GM18505 (cell line): ENCODE data around the gene RNASE2.

Experiments used
- ATAC-seq: cut with Tn5 transposase; IDR thresholded peaks from one replicate; pipeline ENCODE4 v1.9.1; 2021; ENCODE audit not compliant: unreplicated experiment
- POLR2A ChIP-seq: IDR thresholded peaks from 4 replicates; pipeline ENCODE4 v1.6.1; 2011; ENCODE audit warnings: borderline replicate concordance; ENCODE audit not compliant: insufficient read depth, insufficient read length; ENCODE audit errors: extremely low read depth

Gene RNASE2

DNA sequence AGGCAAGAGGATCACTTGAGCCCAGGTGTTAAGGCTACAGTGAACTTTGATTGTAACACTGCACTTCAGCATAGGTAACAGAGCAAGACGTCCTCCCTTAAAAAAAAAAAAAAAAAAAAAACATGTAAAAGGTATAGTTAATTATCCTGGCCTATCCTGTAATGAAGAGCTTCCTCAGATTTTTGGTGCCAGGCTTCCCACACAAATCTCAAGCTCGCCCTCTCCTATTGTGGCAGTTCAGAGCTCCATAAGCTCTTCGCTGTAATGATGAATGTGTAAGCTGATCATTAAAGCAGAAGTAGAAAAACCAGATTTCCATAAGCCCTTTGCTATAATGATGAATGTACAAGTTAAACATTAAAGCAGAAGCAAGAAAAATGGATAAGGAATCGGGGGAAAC is 41.8 kb downstream of the RNASE2 start:
- ATAC-seq, result no peak

DNA sequence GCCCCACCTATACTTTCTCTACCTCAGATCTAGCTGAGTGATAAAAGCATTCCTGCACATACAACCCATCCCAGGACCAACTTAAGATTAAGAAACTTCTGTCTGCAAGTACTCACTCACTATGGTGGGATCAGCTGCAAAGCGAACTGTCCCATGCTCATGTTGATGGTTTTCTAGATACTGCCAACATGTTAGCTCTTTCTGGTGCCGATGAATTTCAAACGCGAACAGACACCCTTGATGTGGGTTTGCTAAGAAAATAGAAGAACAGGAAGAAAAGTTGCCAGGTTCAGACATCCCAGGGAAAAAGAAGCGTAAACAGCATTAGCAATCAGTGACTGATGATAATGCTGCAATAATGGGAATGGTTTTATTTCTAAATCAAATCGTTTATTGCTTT is 42.3 kb downstream of the RNASE2 start:
- no peak for ATAC-seq
- TF ChIP-seq POLR2A, result no peak

More for the DNA sequence above, 41.8 kb downstream of the RNASE2 start:
- no peak for TF ChIP-seq POLR2A

DNA sequence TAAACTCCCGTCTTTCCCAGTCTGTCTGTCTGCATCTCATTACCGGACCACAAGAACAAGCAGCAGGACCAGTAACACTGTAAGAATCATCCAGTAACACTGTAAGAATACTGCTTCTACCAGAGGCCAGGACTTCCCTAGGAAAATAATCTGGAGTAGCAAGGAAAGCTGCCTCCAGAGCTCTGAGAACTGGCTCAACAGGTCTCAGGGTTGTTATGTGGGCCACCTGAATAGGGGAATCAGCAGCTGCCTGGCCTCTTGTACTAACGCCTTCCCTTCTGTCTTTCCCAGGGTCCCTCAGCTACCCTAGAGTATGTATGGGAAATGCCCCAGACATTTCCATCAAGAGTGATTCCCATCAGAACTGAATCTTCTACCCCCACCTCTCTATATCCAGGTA is 42.9 kb downstream of the RNASE2 start:
- no peak for ATAC-seq
- TF ChIP-seq POLR2A, result no peak

DNA sequence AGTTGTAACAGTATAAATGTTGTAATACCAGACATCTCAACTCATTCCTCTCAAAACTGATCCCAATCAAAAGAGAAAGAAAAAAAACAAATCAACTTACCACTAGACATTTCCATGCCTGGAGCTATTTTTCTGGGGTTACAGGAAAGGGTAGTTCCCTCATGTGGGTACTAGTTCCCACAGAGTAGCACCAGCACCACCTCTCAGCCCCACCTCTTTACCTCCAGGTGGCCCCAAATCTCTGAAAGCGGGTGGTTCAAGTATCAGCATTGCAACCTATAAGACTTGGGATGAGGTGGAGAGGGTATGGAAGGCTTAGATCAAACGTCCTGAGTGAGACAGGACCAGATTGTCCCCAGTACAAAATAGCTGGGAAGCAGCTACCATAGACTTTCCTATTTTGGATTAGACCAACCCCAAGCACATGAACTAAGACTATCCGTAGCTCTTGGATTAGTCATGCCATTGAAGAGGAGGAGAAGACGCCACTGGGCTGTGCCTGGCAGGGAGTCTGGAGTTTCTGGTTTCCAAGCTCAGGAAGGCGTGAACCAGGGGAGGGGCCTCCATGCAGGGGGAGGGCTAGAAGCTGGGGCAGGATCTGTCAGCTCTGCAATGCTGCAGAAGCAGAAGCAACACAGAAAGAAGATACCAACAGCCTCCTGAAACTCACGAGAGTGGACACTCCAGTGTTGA is 43.5 kb downstream of the RNASE2 start, which contains the start of gene SLC39A2:
TSS of gene SLC39A2 (plus strand) at position 620 of the 693 bp plus-strand sequence. CDS start 154 bp downstream, outside the sequence.
- ATAC-seq, result no peak

DNA sequence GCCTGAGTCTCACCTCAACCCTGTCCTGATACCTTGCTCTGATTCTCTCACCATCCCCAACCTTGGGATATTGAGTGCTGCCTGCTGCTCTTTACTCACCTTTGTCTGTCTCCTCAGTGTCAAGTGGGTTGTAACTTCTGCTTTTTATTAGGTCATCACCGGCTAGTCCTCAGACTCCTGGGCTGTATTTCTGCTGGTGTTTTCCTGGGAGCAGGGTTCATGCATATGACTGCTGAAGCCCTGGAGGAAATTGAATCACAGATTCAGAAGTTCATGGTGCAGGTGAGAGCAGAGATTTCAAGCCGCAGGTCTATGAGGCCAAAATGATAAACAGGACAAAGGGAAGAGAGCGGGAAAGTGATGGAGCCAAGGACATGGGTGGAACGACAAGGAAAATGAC is 44.3 kb downstream of the RNASE2 start:
- TF ChIP-seq POLR2A, result no peak
- ATAC-seq, result no peak

More for the DNA sequence above, 43.5 kb downstream of the RNASE2 start, which contains the start of gene SLC39A2:
- TF ChIP-seq POLR2A, result no peak

DNA sequence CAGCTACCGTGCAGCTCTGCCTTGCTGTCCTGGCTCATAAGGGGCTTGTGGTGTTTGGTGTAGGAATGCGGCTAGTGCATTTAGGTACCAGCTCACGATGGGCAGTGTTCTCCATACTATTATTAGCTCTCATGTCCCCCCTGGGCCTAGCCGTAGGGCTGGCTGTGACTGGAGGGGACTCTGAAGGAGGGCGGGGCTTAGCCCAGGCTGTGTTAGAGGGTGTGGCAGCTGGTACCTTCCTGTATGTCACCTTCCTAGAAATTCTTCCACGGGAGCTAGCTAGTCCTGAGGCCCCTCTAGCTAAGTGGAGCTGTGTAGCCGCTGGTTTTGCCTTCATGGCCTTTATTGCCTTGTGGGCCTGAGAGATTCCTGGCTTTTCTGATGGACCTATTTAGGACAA is 45.9 kb downstream of the RNASE2 start:
- no peak for TF ChIP-seq POLR2A
- no peak for ATAC-seq

DNA sequence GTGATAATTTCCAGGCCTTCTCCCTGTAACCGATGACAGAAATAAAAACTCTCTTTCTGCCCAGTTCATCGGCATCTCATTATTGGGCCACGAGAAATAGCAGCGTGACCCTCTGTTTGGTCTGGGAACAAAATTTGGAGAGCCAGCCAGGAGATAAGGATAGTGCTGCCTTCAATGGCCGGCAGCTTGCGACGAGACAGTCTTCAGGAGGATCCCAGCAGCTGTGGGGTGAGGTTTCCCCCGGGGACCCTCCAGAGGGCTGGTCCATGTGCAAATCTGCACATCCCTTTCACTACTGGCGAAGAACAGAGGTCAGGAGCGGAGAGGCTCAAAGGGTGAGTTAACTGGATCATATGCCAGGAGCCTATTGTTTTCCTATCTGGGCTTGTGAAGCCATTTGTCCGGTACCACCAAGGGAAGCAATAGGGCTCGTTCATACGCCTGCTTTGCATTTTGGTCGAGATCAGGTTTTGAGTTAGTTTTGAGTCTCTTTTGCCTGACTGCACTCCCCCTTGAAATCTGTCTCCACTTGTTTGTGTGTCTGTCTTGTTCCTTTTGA is 48.6 kb downstream of the RNASE2 start:
- ATAC-seq, result no peak
- no peak for TF ChIP-seq POLR2A
